H1 (cell line): ENCODE measurements around the gene NAT9. TPM values are rescaled to one million over a fixed set of nuclear protein-coding genes. Genes with fewer than 3 reads are reported as not detected.

Experiments
- CTCF ChIA-PET: fragments of 300-600 bp; sonication (Branson Sonifier 250); formaldehyde crosslinking; loops from one replicate; lab custom pipeline; 2021; ENCODE audit not compliant: partially characterized antibody; lab: Charles Lee
- POLR2A ChIA-PET: fragments of 300-600 bp; sonication (Branson Sonifier 250); formaldehyde crosslinking; loops from one replicate; lab custom pipeline; 2021; ENCODE audit warnings: inconsistent platforms; ENCODE audit not compliant: partially characterized antibody; lab: Charles Lee
- DNase-seq, 2 experiments: peaks; one replicate each; pipeline versions ENCODE4 v3.0.0 to v3.0.0-alpha.2; 2010 to 2022; ENCODE audit warnings: low spot score in 2 of 2, low read depth in 1 of 2, mixed read lengths in 1 of 2
- FAIRE-seq: peaks from 2 replicates; lab custom pipeline; 2011; peaks lifted over from hg19 to GRCh38; lab: Jason Lieb, UNC
- H2AFZ ChIP-seq: 2 replicates; pipeline ENCODE4 v1.8.1; 2012; ENCODE audit warnings: low read length, inconsistent platforms
- H2AK5ac ChIP-seq: 2 replicates; pipeline ENCODE4 v1.6.1; 2013; ENCODE audit warnings: low read depth, low read length
- H2BK120ac ChIP-seq: replicated peaks from 2 replicates; pipeline ENCODE3; 2013; ENCODE audit warnings: low read depth, low read length, inconsistent platforms
- H2BK12ac ChIP-seq: 2 replicates; pipeline ENCODE4 v1.6.1; 2013; ENCODE audit warnings: low read depth, low read length
- H2BK15ac ChIP-seq: 2 replicates; pipeline ENCODE4 v1.6.1; 2013; ENCODE audit warnings: low read length
- H2BK20ac ChIP-seq: 2 replicates; pipeline ENCODE4 v1.6.1; 2013; ENCODE audit warnings: low read length
- H2BK5ac ChIP-seq: 2 replicates; pipeline ENCODE4 v1.6.1; 2013; ENCODE audit warnings: low read depth, low read length
- H3K14ac ChIP-seq: 2 replicates; pipeline ENCODE4 v1.6.1; 2013; ENCODE audit warnings: inconsistent platforms; ENCODE audit not compliant: insufficient read length
- H3K18ac ChIP-seq: 2 replicates; pipeline ENCODE4 v1.6.1; 2013; ENCODE audit warnings: low read length; ENCODE audit errors: extremely low read depth
- H3K23ac ChIP-seq: 2 replicates; pipeline ENCODE4 v1.6.1; 2013; ENCODE audit warnings: inconsistent platforms; ENCODE audit not compliant: insufficient read length
- H3K23me2 ChIP-seq: 2 replicates; pipeline ENCODE4 v1.6.1; 2013; ENCODE audit warnings: low read depth, low read length
- H3K27ac ChIP-seq: 2 replicates; pipeline ENCODE4 v1.6.1; 2011; ENCODE audit warnings: low read depth, low read length, inconsistent platforms
- H3K27me3 ChIP-seq, 4 experiments: replicated peaks in 1 of 4; 1 replicate in 1 of 4; 2 replicates in 3 of 4; pipeline versions ENCODE4 v1.6.1 to v1.8.1; 2011 to 2013; ENCODE audit warnings: low read length in 3 of 4, mild to moderate bottlenecking in 3 of 4, inconsistent platforms in 2 of 4, mixed read lengths in 2 of 4, moderate library complexity in 1 of 4; ENCODE audit not compliant: control insufficient read depth in 3 of 4, insufficient read depth in 3 of 4; ENCODE audit errors: extremely low read depth in 1 of 4
- H3K36me3 ChIP-seq, 4 experiments: 2 replicates each; pipeline versions ENCODE4 v1.6.1 to v1.8.1; 2011 to 2013; ENCODE audit warnings: mild to moderate bottlenecking in 4 of 4, low read length in 3 of 4, moderate library complexity in 2 of 4, control low read depth in 1 of 4, inconsistent platforms in 1 of 4; ENCODE audit not compliant: insufficient read depth in 4 of 4, control insufficient read depth in 2 of 4
- H3K4ac ChIP-seq: replicated peaks from 2 replicates; pipeline ENCODE3; 2013; ENCODE audit warnings: low read length, low read depth, mixed read lengths, inconsistent platforms; ENCODE audit not compliant: insufficient read length
- H3K4me1 ChIP-seq, 4 experiments: replicated peaks in 1 of 4; 1 replicate in 1 of 4; 2 replicates in 3 of 4; pipeline versions ENCODE4 v1.6.1 to v1.8.1; 2011 to 2013; ENCODE audit warnings: low read length in 3 of 4, inconsistent platforms in 2 of 4, mixed read lengths in 1 of 4; ENCODE audit not compliant: insufficient read depth in 4 of 4, control insufficient read depth in 3 of 4
- H3K4me2 ChIP-seq, 2 experiments: 2 replicates each; pipeline versions ENCODE4 v1.6.1 to v1.8.1; 2011 to 2013; ENCODE audit warnings: low read depth in 2 of 2, low read length in 2 of 2, control low read depth in 1 of 2, inconsistent platforms in 1 of 2, mild to moderate bottlenecking in 1 of 2; ENCODE audit not compliant: insufficient read depth in 1 of 2
- H3K4me3 ChIP-seq, 4 experiments: fragments of 200-600, 300-600 bp in 1 of 4; sonication (generic), shearing (Covaris generic), sonication (Bioruptor Twin) in 1 of 4; 2 replicates each; pipeline versions ENCODE4 v1.5.1 to v1.8.1; 2011 to 2016; ENCODE audit warnings: low read length in 4 of 4, low read depth in 3 of 4, control low read depth in 2 of 4, inconsistent platforms in 2 of 4, mild to moderate bottlenecking in 2 of 4, mixed read lengths in 1 of 4, moderate library complexity in 1 of 4; ENCODE audit not compliant: insufficient read depth in 2 of 4; ENCODE audit errors: extremely low read depth in 1 of 4
- H3K56ac ChIP-seq: replicated peaks from 2 replicates; pipeline ENCODE3; 2013; ENCODE audit warnings: low read depth, mild to moderate bottlenecking, mixed read lengths, low read length, inconsistent platforms; ENCODE audit not compliant: insufficient read length
- H3K79me1 ChIP-seq: 2 replicates; pipeline ENCODE4 v1.6.1; 2013; ENCODE audit warnings: low read depth, low read length, control low read depth
- H3K79me2 ChIP-seq, 2 experiments: 2 replicates each; pipeline versions ENCODE4 v1.6.1 to v1.8.1; 2012 to 2013; ENCODE audit warnings: low read length in 2 of 2, mild to moderate bottlenecking in 2 of 2, inconsistent platforms in 1 of 2; ENCODE audit not compliant: insufficient read depth in 2 of 2, control insufficient read depth in 1 of 2
- H3K9ac ChIP-seq, 4 experiments: replicated peaks in 1 of 4; 1 replicate in 1 of 4; 2 replicates in 3 of 4; pipeline versions ENCODE4 v1.6.1 to v1.8.1; 2011 to 2013; ENCODE audit warnings: low read depth in 3 of 4, low read length in 3 of 4, control low read depth in 2 of 4, mild to moderate bottlenecking in 2 of 4, moderate library complexity in 2 of 4, inconsistent platforms in 1 of 4; ENCODE audit errors: extremely low read depth in 1 of 4
- H3K9me3 ChIP-seq, 2 experiments: 2 replicates each; pipeline versions ENCODE4 v1.6.1 to v1.8.1; 2012 to 2013; ENCODE audit warnings: mild to moderate bottlenecking in 2 of 2, moderate library complexity in 2 of 2, control low read depth in 1 of 2, inconsistent platforms in 1 of 2, low read depth in 1 of 2, low read length in 1 of 2, mixed read lengths in 1 of 2; ENCODE audit not compliant: insufficient read depth in 2 of 2
- H4K20me1 ChIP-seq, 2 experiments: replicated peaks in 1 of 2; 2 replicates each; pipeline versions ENCODE3 to v1.8.1; 2011 to 2013; ENCODE audit warnings: inconsistent platforms in 2 of 2, low read length in 2 of 2, mild to moderate bottlenecking in 1 of 2; ENCODE audit not compliant: insufficient read depth in 2 of 2, control insufficient read depth in 1 of 2
- H4K5ac ChIP-seq: 2 replicates; pipeline ENCODE4 v1.6.1; 2013; ENCODE audit warnings: low read length, low read depth, mixed read lengths, inconsistent platforms; ENCODE audit not compliant: insufficient read length
- H4K8ac ChIP-seq: 2 replicates; pipeline ENCODE4 v1.8.0; 2013; ENCODE audit warnings: mild to moderate bottlenecking, moderate library complexity, low read length, inconsistent platforms; ENCODE audit not compliant: insufficient read depth; ENCODE audit errors: extremely low read depth
- H4K91ac ChIP-seq: replicated peaks from 2 replicates; pipeline ENCODE3; 2013; ENCODE audit warnings: low read length, mixed read lengths, inconsistent platforms; ENCODE audit not compliant: insufficient read length
- CBX5 ChIP-seq: fragments of 300-800, 300-1000 bp; sonication (generic); IDR thresholded peaks from 2 replicates; pipeline ENCODE4 v1.7.1; 2016; ENCODE audit warnings: antibody characterized with exemption, low read length, low read depth
- CHD1 ChIP-seq: IDR thresholded peaks from 2 replicates; pipeline ENCODE4 v1.6.1; 2012; ENCODE audit warnings: low read depth, low read length, improper control_type of control experiment
- CHD2 ChIP-seq: IDR thresholded peaks from 2 replicates; pipeline ENCODE4 v1.6.1; 2012; ENCODE audit warnings: low read length, improper control_type of control experiment
- EGR1 ChIP-seq: IDR thresholded peaks from 2 replicates; pipeline ENCODE4 v1.6.1; 2011; ENCODE audit warnings: low read depth, low read length, borderline replicate concordance
- EZH2 ChIP-seq: fragments of 200-600 bp; sonication (generic); IDR thresholded peaks from 2 replicates; pipeline ENCODE4 v1.7.1; 2012; ENCODE audit warnings: low read depth, mild to moderate bottlenecking, moderate library complexity, low read length, inconsistent platforms; ENCODE audit not compliant: severe bottlenecking
- GTF2F1 ChIP-seq: IDR thresholded peaks from 2 replicates; pipeline ENCODE4 v1.6.1; 2012; ENCODE audit warnings: low read depth, low read length, improper control_type of control experiment, borderline replicate concordance
- NANOG ChIP-seq: IDR thresholded peaks from 2 replicates; pipeline ENCODE4 v1.6.1; 2011; ENCODE audit warnings: low read length, low read depth, mild to moderate bottlenecking, inconsistent platforms; ENCODE audit not compliant: insufficient read depth, poor library complexity, severe bottlenecking
- NRF1 ChIP-seq: IDR thresholded peaks from 2 replicates; pipeline ENCODE4 v1.6.1; 2011; ENCODE audit warnings: mild to moderate bottlenecking, low read depth, low read length, improper control_type of control experiment
- PHF8 ChIP-seq: fragments of 200-600 bp; sonication (generic); conservative IDR thresholded peaks from 2 replicates; pipeline ENCODE4 v1.7.1; 2012; ENCODE audit warnings: low read depth, mild to moderate bottlenecking, inconsistent platforms, low read length, moderate library complexity
- RFX5 ChIP-seq: IDR thresholded peaks from 2 replicates; pipeline ENCODE4 v1.6.1; 2011; ENCODE audit warnings: low read depth, low read length, improper control_type of control experiment, borderline replicate concordance
- SRF ChIP-seq: IDR thresholded peaks from 2 replicates; pipeline ENCODE4 v1.6.1; 2011; ENCODE audit warnings: mild to moderate bottlenecking, low read depth, low read length, moderate library complexity
- TAF1 ChIP-seq: IDR thresholded peaks from 2 replicates; pipeline ENCODE4 v1.6.1; 2011; ENCODE audit warnings: mild to moderate bottlenecking, low read depth, low read length
- TBP ChIP-seq: IDR thresholded peaks from 2 replicates; pipeline ENCODE4 v1.6.1; 2011; ENCODE audit warnings: low read depth, low read length, improper control_type of control experiment
- TEAD4 ChIP-seq: IDR thresholded peaks from 2 replicates; pipeline ENCODE4 v1.6.1; 2012; ENCODE audit warnings: low read depth, low read length, inconsistent platforms, mixed read lengths
- ZNF274 ChIP-seq: IDR thresholded peaks from 2 replicates; pipeline ENCODE4 v1.7.0; 2012; ENCODE audit warnings: low read length, borderline replicate concordance; ENCODE audit errors: extremely low read depth
- WGBS, 2 experiments: shearing (Covaris generic) in 1 of 2; methylation state at CpG; one replicate each; pipeline versions ENCODE4 v1.1.6 to v1.1.7; 2013 to 2015; ENCODE audit warnings: low lambda C conversion rate in 2 of 2, mixed read lengths in 2 of 2, inconsistent platforms in 1 of 2, low coverage in 1 of 2, missing lambda C conversion rate in 1 of 2; ENCODE audit not compliant: insufficient replicate concordance in 2 of 2, insufficient coverage in 1 of 2, insufficient read length in 1 of 2; ENCODE audit errors: extremely low coverage in 1 of 2, missing lambda C conversion rate in 1 of 2; 5-methylcytosine and 5-hydroxymethylcytosine counted together
- polyA plus RNA-seq, 7 experiments: library from polyadenylated mRNA; depleted of rRNA in 3 of 7; stranded (reverse) in 5 of 7; unstranded in 2 of 7; fragments of >200 nt in 5 of 7; fragments of 200-250 nt in 2 of 7; gene quantifications; 1 replicate in 5 of 7; 2 replicates in 1 of 7; 4 replicates in 1 of 7; pipeline versions ENCODE4 v1.2.1 to v1.2.3, GENCODE V29; 2011 to 2013; ENCODE audit warnings: missing spikeins in 2 of 7, mixed read lengths in 2 of 7
- total RNA-seq: library from RNA; stranded (reverse); fragmentation: NEBNext Ultra II Directional; extraction: Animal tissue kit (Norgen Biotek cat#: 25700); gene quantifications from 2 replicates; pipeline ENCODE4 v1.2.1, GENCODE V29; 2021

Gene NAT9
- total and polyA plus RNA-seq, 2 of the 8 experiments (the other 6 are each of a cell fraction or from before 2014, with no cell fraction given), result 32.3 to 42.7 TPM

GRCh38 chr17:74798239-74798707, 22.1 kb upstream of the NAT9 start:
- Histone ChIP-seq H3K4me2 (no peak overlapping the region), H2AFZ (no peak overlapping the region), H4K20me1 (peaks cover 0 to 16% of the 10 kb centered on the region in 2 experiments), H3K14ac (no peak overlapping the region), H3K23ac (no peak overlapping the region), H3K56ac (no peak overlapping the region), H3K27me3 (no peaks in the 10 kb centered on the region), H3K27ac (no peak overlapping the region), H2BK15ac (no peak overlapping the region), H4K8ac (no peak overlapping the region), H3K18ac (no peak overlapping the region), H3K4me1 (no peaks in the 10 kb centered on the region), H2BK5ac (no peak overlapping the region), H3K9me3 (no peaks in the 10 kb centered on the region), H3K36me3 (peaks cover 0 to 29% (median 6%) of the 10 kb centered on the region in 4 experiments; a peak in 6 of 8 replicates), H3K23me2 (no peaks in the 10 kb centered on the region), H3K9ac (no peak overlapping the region), H4K5ac (no peak overlapping the region), H3K4ac (no peak overlapping the region), H2BK120ac (no peak overlapping the region), H3K4me3 (no peak overlapping the region), H4K91ac (no peak overlapping the region), H2BK12ac (no peak overlapping the region), H3K79me1 (no peaks in the 10 kb centered on the region), H3K79me2 (no peaks in the 10 kb centered on the region), H2BK20ac (no peak overlapping the region), H2AK5ac (no peak overlapping the region)
- DNase-seq (no peak), FAIRE-seq (no peak)
- CTCF ChIA-PET, result interaction anchor here (2.4 to 99.6 kb wide), 2 partner anchors 13 to 45 kb away, joined by 9 to 2981 read pairs; partner anchors contain the start of genes FDXR and GRIN2C
- POLR2A ChIA-PET, result interaction anchor here (0.9 kb wide), 1 partner anchor 20 kb away, joined by 5 read pairs; no protein-coding TSS in a partner anchor
- 90% methylated on average over 7 of the region's 8 CpGs; no CpG with 5 or more reads in 1 of the 2 experiments for WGBS, 2 experiments
- no peak for TF ChIP-seq TAF1
- no peak for TF ChIP-seq GTF2F1
- no peak for TF ChIP-seq NRF1
- no peak for TF ChIP-seq EGR1
- TF ChIP-seq TBP, result no peak
- TF ChIP-seq CHD2, result no peak
- TF ChIP-seq EZH2, result no peak
- TF ChIP-seq CHD1, result no peak
- TF ChIP-seq NANOG, result no peak
- no peak for TF ChIP-seq TEAD4
- TF ChIP-seq SRF, result no peak
- no peak for TF ChIP-seq PHF8
- TF ChIP-seq RFX5, result no peak
- no peak for TF ChIP-seq ZNF274
- no peak for TF ChIP-seq CBX5
